ENCODE measurements around the gene CASP5. TPM values are rescaled to one million over a fixed set of nuclear protein-coding genes. Genes with fewer than 3 reads are reported as not detected.
"Not testable (repeated sequence)": the region's sequence is repeated elsewhere in the genome, so short reads cannot be mapped to it uniquely, and the experiment has no call there.

CASP5 gene
- total RNA-seq, 4 donors from 2014 or later: not detected

- intact Hi-C loops (cut with DNase I): no loop called here
- no peaks in the 10 kb centered on the region for H3K36me3 ChIP-seq
- no peaks in the 10 kb centered on the region for H3K4me1 ChIP-seq
- H3K9me3 ChIP-seq: no peaks in the 10 kb centered on the region
- H3K4me3 ChIP-seq (replicated peaks in 1 of 3): no peak overlapping the region
- WGBS, 2 donors: 86 to 92% methylated on average over 1 of the region's 1 CpG
- no peak for DNase-seq
- no peak overlapping the region for H3K27ac ChIP-seq
- H3K27me3 ChIP-seq: no peaks in the 10 kb centered on the region
- TF ChIP-seq CTCF (IDR thresholded peaks at IDR 0.05): no peak
- no peak for TF ChIP-seq POLR2A (IDR thresholded peaks at IDR 0.05)
Observed at GRCh38 chr11:104979839-104980238, 43.1 kb downstream of the CASP5 start.

- no peak overlapping the region for H3K4me3 ChIP-seq (replicated peaks in 1 of 3)
- 87 to 92% methylated on average over 2 of the region's 2 CpGs for WGBS, 2 donors
- intact Hi-C loops (cut with DNase I): no loop called here
- no peaks in the 10 kb centered on the region for H3K27me3 ChIP-seq
- no peak for TF ChIP-seq CTCF (IDR thresholded peaks at IDR 0.05)
- no peak for TF ChIP-seq POLR2A (IDR thresholded peaks at IDR 0.05)
- H3K9me3 ChIP-seq: no peaks in the 10 kb centered on the region
- no peak for DNase-seq
- H3K27ac ChIP-seq: no peak overlapping the region
- H3K36me3 ChIP-seq: no peaks in the 10 kb centered on the region
- no peaks in the 10 kb centered on the region for H3K4me1 ChIP-seq
Observed at GRCh38 chr11:104973616-104974015, 49.4 kb downstream of the CASP5 start.

GRCh38 chr11:104972924-104973323 is 50.0 kb downstream of the CASP5 start:
- 93 to 94% methylated on average over 8 of the region's 8 CpGs for WGBS, 2 donors
- H3K27ac ChIP-seq; DNase-seq; H3K4me3 ChIP-seq (replicated peaks in 1 of 3); intact Hi-C loops (cut with DNase I); H3K36me3 ChIP-seq; H3K27me3 ChIP-seq; H3K9me3 ChIP-seq; H3K4me1 ChIP-seq: not testable (repeated sequence)

- intact Hi-C loops (cut with DNase I): no loop called here
- H3K27me3 ChIP-seq: no peaks in the 10 kb centered on the region
- no peak overlapping the region for H3K27ac ChIP-seq
- peaks cover 0 to 4% of the 10 kb centered on the region in 2 donors for H3K4me1 ChIP-seq
- H3K9me3 ChIP-seq: no peaks in the 10 kb centered on the region
- no peak for TF ChIP-seq CTCF (IDR thresholded peaks at IDR 0.05)
- no peak for TF ChIP-seq POLR2A (IDR thresholded peaks at IDR 0.05)
- H3K4me3 ChIP-seq (replicated peaks in 1 of 3): no peak overlapping the region
- DNase-seq: no peak
- H3K36me3 ChIP-seq: no peaks in the 10 kb centered on the region
Observed at GRCh38 chr11:104970756-104971155, 52.2 kb downstream of the CASP5 start.

- intact Hi-C loops (cut with DNase I): no loop called here
- peak; percentile 1 to 5 for DNase-seq
- WGBS, 2 donors: 61 to 65% methylated on average over 12 to 13 of the region's 16 CpGs
- H3K27ac ChIP-seq: peak overlapping the region; percentile 58 to 83 (median 64)
- H3K36me3 ChIP-seq: no peaks in the 10 kb centered on the region
- H3K4me3 ChIP-seq (replicated peaks in 1 of 3): no peak overlapping the region
- no peaks in the 10 kb centered on the region for H3K27me3 ChIP-seq
- H3K4me1 ChIP-seq: peaks cover 0 to 7% of the 10 kb centered on the region in 2 donors
- H3K9me3 ChIP-seq: no peaks in the 10 kb centered on the region
- TF ChIP-seq POLR2A (IDR thresholded peaks at IDR 0.05) (no peak), CTCF (IDR thresholded peaks at IDR 0.05) (no peak)
Observed at GRCh38 chr11:104968856-104969776, 53.9 kb downstream of the CASP5 start.

Measured in thyroid gland (tissue), 4 donors.